GM23338 (cell line): Measurements from ENCODE around the gene EZR. TPM values are rescaled to one million over a fixed set of nuclear protein-coding genes. Genes with fewer than 3 reads are reported as not detected.

Experiments used
- ATAC-seq: fragments of 200-7000 bp; cut with Tn5 transposase; 3 replicates; pipeline ENCODE4 v1.9.1; 2020
- DNase-seq: peaks from one replicate; pipeline ENCODE4 v3.0.0-alpha.2; 2015; ENCODE audit warnings: low spot score
- H2AFZ ChIP-seq: fragments of 200-600 bp; sonication (generic); 2 replicates; pipeline ENCODE4 v1.8.0; 2016; ENCODE audit warnings: antibody characterized with exemption, mild to moderate bottlenecking, moderate library complexity
- H3F3A ChIP-seq: fragments of 200-600 bp; sonication (generic); replicated peaks from 2 replicates; pipeline ENCODE4 v1.8.0; 2017; ENCODE audit warnings: antibody characterized with exemption, mixed run types, low read depth
- H3K27ac ChIP-seq: fragments of 200-600 bp; sonication (generic); 2 replicates; pipeline ENCODE4 v1.6.1; 2016; ENCODE audit warnings: low read depth
- H3K27me3 ChIP-seq: fragments of 200-600 bp; sonication (generic); 2 replicates; pipeline ENCODE4 v1.8.0; 2016; ENCODE audit warnings: mild to moderate bottlenecking, mixed run types, moderate library complexity; ENCODE audit not compliant: insufficient read depth
- H3K36me3 ChIP-seq: fragments of 200-600 bp; sonication (generic); 2 replicates; pipeline ENCODE4 v1.8.0; 2016; ENCODE audit warnings: mild to moderate bottlenecking; ENCODE audit not compliant: insufficient read depth
- H3K4me1 ChIP-seq: fragments of 200-600 bp; sonication (generic); 2 replicates; pipeline ENCODE4 v1.8.0; 2016; ENCODE audit warnings: mild to moderate bottlenecking, moderate library complexity; ENCODE audit not compliant: insufficient read depth
- H3K4me2 ChIP-seq: fragments of 200-600 bp; sonication (generic); 2 replicates; pipeline ENCODE4 v1.7.1; 2017; ENCODE audit warnings: mixed run types
- H3K4me3 ChIP-seq: fragments of 200-600 bp; sonication (generic); 2 replicates; pipeline ENCODE4 v1.6.1; 2016; ENCODE audit warnings: mixed run types
- H3K79me2 ChIP-seq: fragments of 200-600 bp; sonication (generic); replicated peaks from 2 replicates; pipeline ENCODE4 v1.8.0; 2017; ENCODE audit warnings: mild to moderate bottlenecking; ENCODE audit not compliant: insufficient read depth
- H3K9me2 ChIP-seq: fragments of 200-600 bp; sonication (generic); 2 replicates; pipeline ENCODE4 v1.8.0; 2017; ENCODE audit not compliant: insufficient read depth
- H4K20me1 ChIP-seq: fragments of 200-600 bp; sonication (generic); replicated peaks from 2 replicates; pipeline ENCODE4 v1.8.0; 2017; ENCODE audit warnings: mild to moderate bottlenecking; ENCODE audit not compliant: insufficient read depth
- H3K27ac Mint-ChIP-seq: 2 replicates; pipeline ENCODE4 v1.8.0; 2020; ENCODE audit warnings: inconsistent platforms, mild to moderate bottlenecking, moderate library complexity, mixed read lengths
- H3K27me3 Mint-ChIP-seq: 3 replicates; pipeline ENCODE4 v1.8.0; 2022; ENCODE audit warnings: low read depth, mild to moderate bottlenecking, moderate library complexity, mixed read lengths, inconsistent platforms; ENCODE audit not compliant: insufficient read depth, poor library complexity
- H3K36me3 Mint-ChIP-seq: 3 replicates; pipeline ENCODE4 v1.8.0; 2021; ENCODE audit warnings: low read depth, mild to moderate bottlenecking, inconsistent platforms, moderate library complexity, mixed read lengths
- H3K4me1 Mint-ChIP-seq: 3 replicates; pipeline ENCODE4 v1.8.0; 2020; ENCODE audit warnings: mild to moderate bottlenecking, inconsistent platforms, mixed read lengths
- H3K4me3 Mint-ChIP-seq: 3 replicates; pipeline ENCODE4 v1.8.0; 2021; ENCODE audit warnings: moderate library complexity, mild to moderate bottlenecking, inconsistent platforms, mixed read lengths
- H3K9me3 Mint-ChIP-seq: 3 replicates; pipeline ENCODE4 v1.8.0; 2020; ENCODE audit warnings: moderate library complexity, mild to moderate bottlenecking, inconsistent platforms, mixed read lengths
- CTCF ChIP-seq, 2 experiments: fragments of 200-600 bp in 1 of 2; sonication (generic) in 1 of 2; conservative IDR thresholded peaks; 2 replicates each; pipeline versions ENCODE4 v1.5.1 to v1.6.1; 2016 to 2017; ENCODE audit warnings: antibody characterized with exemption in 2 of 2, low read depth in 2 of 2, mild to moderate bottlenecking in 2 of 2, moderate library complexity in 1 of 2
- ETS1 ChIP-seq: IDR thresholded peaks from 2 replicates; pipeline ENCODE4 v1.6.1; 2016; ENCODE audit warnings: antibody characterized with exemption
- EZH2 ChIP-seq: fragments of 200-600 bp; sonication (generic); IDR thresholded peaks from one replicate; pipeline ENCODE4 v1.8.0; 2017; ENCODE audit warnings: antibody characterized with exemption, mild to moderate bottlenecking, low read depth; ENCODE audit not compliant: unreplicated experiment
- EZH2phosphoT487 ChIP-seq: fragments of 200-600 bp; sonication (generic); IDR thresholded peaks from one replicate; pipeline ENCODE4 v1.8.1; 2018; ENCODE audit warnings: antibody characterized with exemption; ENCODE audit not compliant: unreplicated experiment
- NANOG ChIP-seq: IDR thresholded peaks from 2 replicates; pipeline ENCODE4 v1.6.1; 2016; ENCODE audit warnings: antibody characterized with exemption, borderline replicate concordance
- REST ChIP-seq: IDR thresholded peaks from one replicate; pipeline ENCODE4 v1.6.1; 2018; ENCODE audit warnings: antibody characterized with exemption; ENCODE audit not compliant: unreplicated experiment
- STAT1 ChIP-seq: IDR thresholded peaks from one replicate; pipeline ENCODE4 v1.6.1; 2016; ENCODE audit warnings: antibody characterized with exemption; ENCODE audit not compliant: unreplicated experiment
- ZNF114 ChIP-seq: fragments of 250-450 bp; sonication (Bioruptor Pico); IDR thresholded peaks from 2 replicates; pipeline ENCODE4 v1.5.0; 2020; ENCODE audit warnings: mild to moderate bottlenecking, moderate library complexity
- ZNF331 ChIP-seq: fragments of 250-450 bp; sonication (Bioruptor Pico); IDR thresholded peaks from 2 replicates; pipeline ENCODE4 v1.5.0; 2020; ENCODE audit warnings: low read depth, mild to moderate bottlenecking, moderate library complexity
- polyA plus RNA-seq: library from polyadenylated mRNA; unstranded; fragments of >200 nt; fragmentation: Nextera tagmentation; extraction: Ambion mirVana; gene quantifications from 2 replicates; pipeline ENCODE4 v1.2.1, GENCODE V29; 2016
- total RNA-seq: library from RNA; depleted of rRNA; stranded (reverse); fragments of >200 nt; shearing (Covaris generic); gene quantifications from 2 replicates; pipeline ENCODE4 v1.2.3, GENCODE V29; 2014

The EZR gene
- total and polyA plus RNA-seq, 2 experiments from 2014 or later, result 199 to 208 TPM

GRCh38 chr6:158776737-158777136 lies 42.4 kb downstream of the EZR start (continued):
- TF ChIP-seq REST, result no peak
- no peak for TF ChIP-seq STAT1
- TF ChIP-seq CTCF (conservative IDR thresholded peaks at IDR 0.05; ENCODE audit: low read depth in 2 of 2), result no peak
- no peak for TF ChIP-seq ZNF331 (CRISPR knock-in tag)
- TF ChIP-seq NANOG, result no peak
- no peak for TF ChIP-seq ZNF114 (CRISPR knock-in tag)
- TF ChIP-seq EZH2, result no peak
- no peak for TF ChIP-seq EZH2phosphoT487
- no peak for TF ChIP-seq ETS1

GRCh38 chr6:158775832-158776231 lies 43.3 kb downstream of the EZR start:
- no peaks in the 10 kb centered on the region for H3K27me3 ChIP-seq
- peaks cover 57% of the 10 kb centered on the region for H4K20me1 ChIP-seq
- H3K4me1 ChIP-seq, result peaks cover 8% of the 10 kb centered on the region
- peaks cover 72% of the 10 kb centered on the region for H3K36me3 ChIP-seq
- peaks cover 44% of the 10 kb centered on the region for H3K4me1 Mint-ChIP-seq
- ATAC-seq (no peak), DNase-seq (no peak)
- no peak overlapping the region for H3K4me2 ChIP-seq
- no peaks in the 10 kb centered on the region for H3K9me2 ChIP-seq
- H3K79me2 ChIP-seq, result peaks cover 55% of the 10 kb centered on the region
- H3K4me3 ChIP-seq, result no peak overlapping the region
- H2AFZ ChIP-seq, result no peak overlapping the region
- H3K9me3 Mint-ChIP-seq, result no peaks in the 10 kb centered on the region
- H3K27me3 Mint-ChIP-seq, result peaks cover 19% of the 10 kb centered on the region
- 0 out of 2 replicates have a peak overlapping the region, but pooled peaks have one; percentile 69 for H3K27ac ChIP-seq
- peaks cover 49% of the 10 kb centered on the region for H3F3A ChIP-seq
- H3K4me3 Mint-ChIP-seq, result no peak overlapping the region
- H3K36me3 Mint-ChIP-seq, result peaks cover 94% of the 10 kb centered on the region
- H3K27ac Mint-ChIP-seq, result no peak overlapping the region
- TF ChIP-seq EZH2 (no peak), CTCF (conservative IDR thresholded peaks at IDR 0.05; ENCODE audit: low read depth in 2 of 2) (no peak), ETS1 (no peak)
